ENCODE data around the gene VEZT. TPM values are rescaled to one million over a fixed set of nuclear protein-coding genes. Genes with fewer than 3 reads are reported as not detected.

Gene VEZT
- total RNA-seq, 2 donors from 2014 or later, result 146 to 201 TPM

GRCh38 chr12:95259368-95259767 lies 41.8 kb downstream of the VEZT start:
- Histone ChIP-seq H3K36me3 (ENCODE audit: control insufficient read depth, insufficient read depth, low read length) (peaks cover 85% of the 10 kb centered on the region), H3K9ac (ENCODE audit: extremely low read depth, low read length, poor library complexity, severe bottlenecking) (no peak overlapping the region), H3K27ac (ENCODE audit: low read depth, low read length) (no peak overlapping the region), H3K9me3 (ENCODE audit: control insufficient read depth, low read length) (no peaks in the 10 kb centered on the region), H3K27me3 (ENCODE audit: control insufficient read depth, insufficient read depth, low read length, poor library complexity, severe bottlenecking) (no peaks in the 10 kb centered on the region), H3K4me3 (ENCODE audit: low read length) (no peak overlapping the region), H3K4me1 (ENCODE audit: control insufficient read depth, insufficient read depth, low read length) (peaks cover 3% of the 10 kb centered on the region)
- TF ChIP-seq CTCF (conservative IDR thresholded peaks at IDR 0.05), result no peak
- Mint-ChIP-seq H3K4me3 (no peak overlapping the region), H3K36me3 (ENCODE audit: low read depth) (peaks cover 69% of the 10 kb centered on the region), H3K27me3 (ENCODE audit: insufficient read depth) (no peaks in the 10 kb centered on the region), H3K9me3 (no peaks in the 10 kb centered on the region), H3K27ac (no peak overlapping the region), H3K4me1 (peaks cover 22% of the 10 kb centered on the region)
- no peak for DNase-seq
- WGBS, 2 experiments (ENCODE audit: insufficient coverage in 1 of 2, insufficient read length in 1 of 2), result 93% methylated on average over 1 of the region's 1 CpG

- Mint-ChIP-seq H3K36me3 (ENCODE audit: low read depth) (peaks cover 61% of the 10 kb centered on the region), H3K27ac (no peak overlapping the region), H3K4me1 (peaks cover 26% of the 10 kb centered on the region), H3K4me3 (no peak overlapping the region), H3K27me3 (ENCODE audit: insufficient read depth) (no peaks in the 10 kb centered on the region), H3K9me3 (no peaks in the 10 kb centered on the region)
- Histone ChIP-seq H3K27ac (ENCODE audit: low read depth, low read length) (no peak overlapping the region), H3K4me3 (ENCODE audit: low read length) (no peak overlapping the region), H3K4me1 (ENCODE audit: control insufficient read depth, insufficient read depth, low read length) (peaks cover 7% of the 10 kb centered on the region), H3K9me3 (ENCODE audit: control insufficient read depth, low read length) (no peaks in the 10 kb centered on the region), H3K36me3 (ENCODE audit: control insufficient read depth, insufficient read depth, low read length) (peaks cover 85% of the 10 kb centered on the region), H3K9ac (ENCODE audit: extremely low read depth, low read length, poor library complexity, severe bottlenecking) (no peak overlapping the region), H3K27me3 (ENCODE audit: control insufficient read depth, insufficient read depth, low read length, poor library complexity, severe bottlenecking) (no peaks in the 10 kb centered on the region)
- TF ChIP-seq CTCF (conservative IDR thresholded peaks at IDR 0.05), result no peak
- no peak for DNase-seq
- WGBS, 2 experiments (ENCODE audit: insufficient coverage in 1 of 2, insufficient read length in 1 of 2), result 94 to 100% methylated on average over 3 to 4 of the region's 4 CpGs
Observed at GRCh38 chr12:95261109-95261508, 43.5 kb downstream of the VEZT start.

- Histone ChIP-seq H3K9me3 (ENCODE audit: control insufficient read depth, low read length) (no peaks in the 10 kb centered on the region), H3K4me1 (ENCODE audit: control insufficient read depth, insufficient read depth, low read length) (peaks cover 4% of the 10 kb centered on the region), H3K27me3 (ENCODE audit: control insufficient read depth, insufficient read depth, low read length, poor library complexity, severe bottlenecking) (no peaks in the 10 kb centered on the region), H3K4me3 (ENCODE audit: low read length) (no peak overlapping the region), H3K36me3 (ENCODE audit: control insufficient read depth, insufficient read depth, low read length) (peaks cover 85% of the 10 kb centered on the region), H3K27ac (ENCODE audit: low read depth, low read length) (no peak overlapping the region), H3K9ac (ENCODE audit: extremely low read depth, low read length, poor library complexity, severe bottlenecking) (no peak overlapping the region)
- Mint-ChIP-seq H3K9me3 (no peaks in the 10 kb centered on the region), H3K27me3 (ENCODE audit: insufficient read depth) (no peaks in the 10 kb centered on the region), H3K4me1 (peaks cover 14% of the 10 kb centered on the region), H3K4me3 (no peak overlapping the region), H3K27ac (no peak overlapping the region), H3K36me3 (ENCODE audit: low read depth) (peaks cover 60% of the 10 kb centered on the region)
- WGBS, 2 experiments (ENCODE audit: insufficient coverage in 1 of 2, insufficient read length in 1 of 2), result 100% methylated on average over 2 of the region's 3 CpGs
- no peak for DNase-seq
- no peak for TF ChIP-seq CTCF (conservative IDR thresholded peaks at IDR 0.05)
Observed at GRCh38 chr12:95262808-95263207, 45.2 kb downstream of the VEZT start.

Measured in endodermal cell (in vitro differentiated cells).